IMR-90 (cell line): ENCODE results near the gene RBPJ. TPM values are rescaled to one million over a fixed set of nuclear protein-coding genes. Genes with fewer than 3 reads are reported as not detected.

ENCODE experiments used
- ATAC-seq: fragments of 200-7000 bp; cut with Tn5 transposase; 2 replicates; pipeline ENCODE4 v1.9.1; 2020; ENCODE audit warnings: low read depth, mild to moderate bottlenecking, moderate library complexity
- BruUV-seq: library from RNA; stranded (reverse); fragments of 400-500 nt; replicated peaks from 2 replicates; lab custom pipeline; 2021; lab: Mats Ljungman, UMichigan
- CTCF ChIA-PET: fragments of 300-600 bp; formaldehyde crosslinking; extraction: SDS; loops from one replicate; lab custom pipeline; 2021; ENCODE audit warnings: antibody characterized with exemption; lab: Yijun Ruan, JAX
- POLR2A ChIA-PET: fragments of 300-600 bp; sonication (Branson Sonifier 250); formaldehyde crosslinking; loops from one replicate; lab custom pipeline; 2022; ENCODE audit warnings: antibody characterized with exemption; ENCODE audit not compliant: unreplicated experiment; lab: Charles Lee
- DNase-seq: peaks from one replicate; pipeline ENCODE4 v3.0.0; 2013
- H2AFZ ChIP-seq: replicated peaks from 2 replicates; pipeline ENCODE3; 2013; ENCODE audit warnings: low read length, mild to moderate bottlenecking; ENCODE audit not compliant: poor library complexity
- H2AK5ac ChIP-seq: 2 replicates; pipeline ENCODE4 v1.6.1; 2013; ENCODE audit warnings: low read depth, low read length, inconsistent platforms
- H2AK9ac ChIP-seq: replicated peaks from 2 replicates; pipeline ENCODE3; 2013; ENCODE audit warnings: mild to moderate bottlenecking, low read depth, low read length, moderate library complexity; ENCODE audit not compliant: poor library complexity
- H2BK120ac ChIP-seq: 2 replicates; pipeline ENCODE4 v1.6.1; 2013; ENCODE audit warnings: low read depth, low read length, inconsistent platforms
- H2BK15ac ChIP-seq: 3 replicates; pipeline ENCODE4 v1.6.1; 2013; ENCODE audit warnings: low read depth, low read length, inconsistent platforms
- H2BK20ac ChIP-seq: 2 replicates; pipeline ENCODE4 v1.6.1; 2013; ENCODE audit warnings: low read depth, mild to moderate bottlenecking, inconsistent platforms, low read length, moderate library complexity
- H2BK5ac ChIP-seq: 2 replicates; pipeline ENCODE4 v1.6.1; 2013; ENCODE audit warnings: mild to moderate bottlenecking, low read depth, low read length, inconsistent platforms; ENCODE audit not compliant: poor library complexity, severe bottlenecking
- H3K14ac ChIP-seq: replicated peaks from 2 replicates; pipeline ENCODE4 v1.6.1; 2013; ENCODE audit warnings: low read depth, low read length, inconsistent platforms
- H3K18ac ChIP-seq: 2 replicates; pipeline ENCODE4 v1.6.1; 2013; ENCODE audit warnings: low read depth, low read length, control low read depth
- H3K23ac ChIP-seq: 2 replicates; pipeline ENCODE4 v1.6.1; 2013; ENCODE audit warnings: low read depth, low read length, inconsistent platforms
- H3K27ac ChIP-seq: 2 replicates; pipeline ENCODE4 v1.5.1; 2013; ENCODE audit warnings: mild to moderate bottlenecking, control low read depth, low read length; ENCODE audit not compliant: insufficient read depth
- H3K27me3 ChIP-seq: 2 replicates; pipeline ENCODE4 v1.6.1; 2013; ENCODE audit warnings: low read length; ENCODE audit not compliant: control insufficient read depth, insufficient read depth
- H3K36me3 ChIP-seq: 2 replicates; pipeline ENCODE4 v1.6.1; 2013; ENCODE audit warnings: low read length, mixed read lengths; ENCODE audit not compliant: control insufficient read depth, insufficient read depth
- H3K4ac ChIP-seq: 2 replicates; pipeline ENCODE4 v1.6.1; 2013; ENCODE audit warnings: low read depth, low read length, inconsistent platforms
- H3K4me1 ChIP-seq: 2 replicates; pipeline ENCODE4 v1.6.1; 2013; ENCODE audit warnings: low read length, mixed read lengths; ENCODE audit not compliant: control insufficient read depth, insufficient read depth
- H3K4me2 ChIP-seq: 2 replicates; pipeline ENCODE4 v1.6.1; 2013; ENCODE audit warnings: low read depth, mild to moderate bottlenecking, control low read depth, low read length, moderate library complexity
- H3K4me3 ChIP-seq: 2 replicates; pipeline ENCODE4 v1.5.1; 2013; ENCODE audit warnings: low read depth, mild to moderate bottlenecking, control low read depth, low read length, moderate library complexity; ENCODE audit not compliant: insufficient read depth
- H3K56ac ChIP-seq: 2 replicates; pipeline ENCODE4 v1.6.1; 2013; ENCODE audit warnings: low read length, inconsistent platforms; ENCODE audit not compliant: insufficient read depth; ENCODE audit errors: extremely low read depth
- H3K79me1 ChIP-seq, 2 experiments: 2 replicates each; pipeline ENCODE4 v1.6.1; 2013; ENCODE audit warnings: low read length in 2 of 2, inconsistent platforms in 1 of 2, low read depth in 1 of 2
- H3K9ac ChIP-seq: 2 replicates; pipeline ENCODE4 v1.6.1; 2013; ENCODE audit warnings: low read depth, low read length, control low read depth
- H3K9me1 ChIP-seq: 2 replicates; pipeline ENCODE4 v1.6.1; 2013; ENCODE audit warnings: low read length, inconsistent platforms; ENCODE audit not compliant: insufficient read depth
- H3K9me3 ChIP-seq: 2 replicates; pipeline ENCODE4 v1.6.1; 2013; ENCODE audit warnings: low read length; ENCODE audit not compliant: control insufficient read depth, insufficient read depth
- H4K20me1 ChIP-seq: 2 replicates; pipeline ENCODE4 v1.6.1; 2013; ENCODE audit warnings: low read length, inconsistent platforms; ENCODE audit not compliant: insufficient read depth
- H4K5ac ChIP-seq: 2 replicates; pipeline ENCODE4 v1.6.1; 2013; ENCODE audit warnings: mild to moderate bottlenecking, low read depth, low read length, control low read depth
- H4K8ac ChIP-seq, 2 experiments: 2 replicates each; pipeline ENCODE4 v1.6.1; 2013; ENCODE audit warnings: low read depth in 2 of 2, low read length in 2 of 2, control low read depth in 1 of 2, inconsistent platforms in 1 of 2
- H4K91ac ChIP-seq: 2 replicates; pipeline ENCODE4 v1.6.1; 2013; ENCODE audit warnings: low read depth, low read length, inconsistent platforms; ENCODE audit not compliant: insufficient read depth
- BHLHE40 ChIP-seq: fragments of 150-350 bp; IDR thresholded peaks from 2 replicates; pipeline ENCODE4 v1.6.1; 2016; ENCODE audit warnings: mild to moderate bottlenecking, low read depth, low read length
- CEBPB ChIP-seq: IDR thresholded peaks from 2 replicates; pipeline ENCODE4 v1.6.1; 2012; ENCODE audit warnings: low read depth, low read length, improper control_type of control experiment
- FOS ChIP-seq: fragments of 150-350 bp; IDR thresholded peaks from 2 replicates; pipeline ENCODE4 v1.6.1; 2016; ENCODE audit warnings: low read depth, low read length
- MAFK ChIP-seq: IDR thresholded peaks from 2 replicates; pipeline ENCODE4 v1.6.1; 2012; ENCODE audit warnings: low read depth, low read length, improper control_type of control experiment
- MAZ ChIP-seq: IDR thresholded peaks from 2 replicates; pipeline ENCODE4 v1.6.1; 2012; ENCODE audit warnings: low read depth, mild to moderate bottlenecking, low read length, improper control_type of control experiment, moderate library complexity, borderline replicate concordance
- MXI1 ChIP-seq: IDR thresholded peaks from 2 replicates; pipeline ENCODE4 v1.6.1; 2012; ENCODE audit warnings: low read depth, mild to moderate bottlenecking, low read length, moderate library complexity, borderline replicate concordance
- RAD21 ChIP-seq: IDR thresholded peaks from 2 replicates; pipeline ENCODE4 v1.6.1; 2012; ENCODE audit warnings: low read length, improper control_type of control experiment
- RCOR1 ChIP-seq: IDR thresholded peaks from 2 replicates; pipeline ENCODE4 v1.6.1; 2012; ENCODE audit warnings: mild to moderate bottlenecking, low read length, improper control_type of control experiment; ENCODE audit not compliant: insufficient replicate concordance
- SMC3 ChIP-seq: fragments of 150-350 bp; IDR thresholded peaks from 2 replicates; pipeline ENCODE4 v1.6.1; 2016; ENCODE audit warnings: low read depth, mild to moderate bottlenecking, antibody characterized with exemption, low read length, moderate library complexity
- WGBS, 2 experiments: methylation state at CpG; one replicate each; pipeline versions ENCODE4 v1.1.5 to v1.1.7; 2013; ENCODE audit warnings: missing lambda C conversion rate in 2 of 2; ENCODE audit not compliant: insufficient read length in 1 of 2; ENCODE audit errors: extremely low coverage in 2 of 2; 5-methylcytosine and 5-hydroxymethylcytosine counted together
- dilution Hi-C: fragments of 300-500 bp; cut with HindIII; formaldehyde crosslinking; loops from one replicate; pipeline ENCODE4 v1.14.3; 2018; ENCODE audit warnings: low sequenced_read_pairs; ENCODE audit not compliant: unreplicated experiment
- in situ Hi-C: fragments of 300-500 bp; cut with MboI; formaldehyde crosslinking; loops from 3 replicates; pipeline ENCODE4 v1.14.3; 2019; ENCODE audit warnings: low sequenced_read_pairs, inconsistent platforms, mixed read lengths
- intact Hi-C: fragments of 100-400 bp; cut with micrococcal nuclease; formaldehyde crosslinking; loops from 2 replicates; pipeline ENCODE4 v1.10.0; 2022
- polyA plus RNA-seq, 3 experiments: library from polyadenylated mRNA; depleted of rRNA; stranded (reverse); fragments of >200 nt; gene quantifications; 2 replicates each; pipeline ENCODE4 v1.2.3, GENCODE V29; 2012; ENCODE audit warnings: low replicate concordance in 1 of 3
- total RNA-seq: library from RNA; depleted of rRNA; stranded (reverse); fragments of >200 nt; gene quantifications from 2 replicates; pipeline ENCODE4 v1.2.3, GENCODE V29; 2012

RBPJ gene
- total and polyA plus RNA-seq, 2 of the 4 experiments (the other 2 are of a cell fraction) = 50.3 to 148 TPM

DNA sequence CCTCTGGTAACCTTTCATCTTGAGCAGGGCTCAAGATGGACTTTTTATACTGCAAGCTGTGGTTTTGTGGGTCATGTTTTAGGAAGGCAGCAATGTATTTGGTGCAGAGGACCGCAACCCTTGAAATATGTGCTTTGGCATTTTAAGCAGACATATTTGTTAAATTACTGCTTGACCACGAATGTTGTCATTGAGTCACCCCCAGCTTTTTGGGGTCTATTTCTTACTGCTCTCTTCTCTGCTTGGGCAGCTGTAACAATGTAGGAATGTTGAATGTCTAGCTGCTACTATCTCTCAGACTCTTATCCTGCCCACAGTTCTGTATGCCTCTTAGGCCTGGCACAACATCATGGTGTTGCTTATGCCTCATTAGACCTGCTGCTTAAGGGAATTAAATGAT, 6.0 kb downstream of the RBPJ start:
- peak overlapping the region; percentile 85; the same call in 1 of the 2 replicates for H3K18ac ChIP-seq
- H3K4me1 ChIP-seq = peaks cover 14% of the 10 kb centered on the region
- peak overlapping the region; percentile 0; the same call in 1 of the 2 replicates for H4K91ac ChIP-seq
- TF ChIP-seq MAFK (0 out of 2 replicates have a peak, but pooled peaks have one; percentile 1), CEBPB (peak; percentile 24; the same call in 1 of the 2 replicates), MAZ (no peak), RCOR1 (peak; percentile 38), FOS (peak; percentile 48), SMC3 (no peak), BHLHE40 (peak; percentile 29; the same call in 1 of the 2 replicates), MXI1 (no peak), RAD21 (0 out of 2 replicates have a peak, but pooled peaks have one; percentile 6)
- dilution Hi-C loops = no loop called here
- H2AFZ ChIP-seq = no peak overlapping the region
- peak overlapping the region; percentile 92 for H2BK5ac ChIP-seq
- no TSS peak for BruUV-seq
- peak overlapping the region in 1 of 2 experiments; percentile 41; a peak in 1 of 4 replicates for H4K8ac ChIP-seq
- H2AK5ac ChIP-seq = peak overlapping the region; percentile 30; the same call in 1 of the 2 replicates
- H3K27ac ChIP-seq = no peak overlapping the region
- H2BK120ac ChIP-seq = peak overlapping the region; percentile 78
- H3K36me3 ChIP-seq = no peaks in the 10 kb centered on the region
- in situ Hi-C loops = loop anchor here (10.0 to 25.0 kb wide), 5 partner anchors 152 to 686 kb away; partner anchors contain the start of gene STIM2
- peak; percentile 78 for ATAC-seq
- H3K4me3 ChIP-seq = no peak overlapping the region
- peak overlapping the region; percentile 16 for H3K4me2 ChIP-seq
- no CpG with 5 or more reads among the region's 2 CpGs for WGBS, 2 experiments
- H3K14ac ChIP-seq = peak overlapping the region; percentile 11
- peak overlapping the region; percentile 54; the same call in 1 of the 2 replicates for H3K4ac ChIP-seq
- H2BK20ac ChIP-seq = peak overlapping the region; percentile 77; the same call in 1 of the 2 replicates
- POLR2A ChIA-PET = interaction anchor here (0.5 kb wide), 2 partner anchors 10 to 681 kb away, joined by 3 to 9 read pairs; no protein-coding TSS in a partner anchor
- H3K27me3 ChIP-seq = no peaks in the 10 kb centered on the region
- H3K9me1 ChIP-seq = peaks cover 10% of the 10 kb centered on the region
- peaks cover 9 to 65% of the 10 kb centered on the region in 2 experiments; a peak in 2 of 4 replicates for H3K79me1 ChIP-seq
- intact Hi-C loops = loop anchor here (5.0 to 10.0 kb wide), 2 partner anchors 259 to 538 kb away; partner anchors contain the start of gene STIM2
- H3K23ac ChIP-seq = no peak overlapping the region
- H4K5ac ChIP-seq = no peak overlapping the region
- H3K56ac ChIP-seq = no peak overlapping the region
- no peak overlapping the region for H2BK15ac ChIP-seq
- H4K20me1 ChIP-seq = peaks cover 83% of the 10 kb centered on the region
- DNase-seq = peak; percentile 95
- no peak overlapping the region for H3K9ac ChIP-seq
- CTCF ChIA-PET = interaction anchor here (0.6 to 1.1 kb wide), 2 partner anchors 155 to 339 kb away, joined by 3 to 4 read pairs; no protein-coding TSS in a partner anchor
- no peak overlapping the region for H2AK9ac ChIP-seq
- no peaks in the 10 kb centered on the region for H3K9me3 ChIP-seq
